ENCODE results near the gene C17orf100. TPM values are rescaled to one million over a fixed set of nuclear protein-coding genes. Genes with fewer than 3 reads are reported as not detected.

Gene C17orf100
- total and polyA plus RNA-seq, 2 of the 13 experiments (the other 11 are each of a cell fraction or from before 2014, with no cell fraction given) = 3.6 to 8.7 TPM

DNA sequence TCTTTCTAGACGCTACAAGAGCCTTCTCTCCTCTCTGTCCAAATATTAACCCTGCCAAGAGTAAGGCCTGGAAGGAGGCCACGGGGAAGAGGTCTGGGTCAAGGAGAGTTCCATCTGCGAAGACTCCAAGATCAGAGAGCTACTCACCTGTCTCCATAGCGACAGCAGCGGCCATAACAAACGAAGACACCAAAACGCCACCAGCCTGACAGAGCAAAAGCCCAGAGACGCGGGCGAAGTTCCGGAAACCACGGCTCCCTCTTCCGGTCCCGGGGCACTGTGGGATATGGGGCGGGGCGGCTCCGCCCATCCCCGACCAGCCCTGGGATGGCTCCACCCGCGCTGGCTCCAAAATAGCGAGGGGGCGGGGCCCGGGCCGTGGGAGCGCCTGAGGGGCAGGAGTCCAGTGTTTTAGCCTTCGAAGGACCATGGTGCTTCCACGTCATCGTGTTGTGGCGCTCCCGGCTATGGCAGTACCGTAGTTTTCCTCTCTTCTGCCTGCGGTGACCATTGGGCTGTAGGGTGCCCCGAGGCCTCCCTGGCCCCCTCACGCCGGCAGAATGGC is at the start of gene C17orf100, which contains the start of gene MED31 (continued):
- TF ChIP-seq, protein P1, sequence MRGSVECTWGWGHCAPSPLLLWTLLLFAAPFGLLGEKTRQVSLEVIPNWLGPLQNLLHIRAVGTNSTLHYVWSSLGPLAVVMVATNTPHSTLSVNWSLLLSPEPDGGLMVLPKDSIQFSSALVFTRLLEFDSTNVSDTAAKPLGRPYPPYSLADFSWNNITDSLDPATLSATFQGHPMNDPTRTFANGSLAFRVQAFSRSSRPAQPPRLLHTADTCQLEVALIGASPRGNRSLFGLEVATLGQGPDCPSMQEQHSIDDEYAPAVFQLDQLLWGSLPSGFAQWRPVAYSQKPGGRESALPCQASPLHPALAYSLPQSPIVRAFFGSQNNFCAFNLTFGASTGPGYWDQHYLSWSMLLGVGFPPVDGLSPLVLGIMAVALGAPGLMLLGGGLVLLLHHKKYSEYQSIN (CRISPR knock-in tag; IDR thresholded peaks at IDR 0.05; ENCODE audit: borderline replicate concordance) = no peak
- TF ChIP-seq GPN1 (CRISPR knock-in tag; IDR thresholded peaks at IDR 0.05; ENCODE audit: borderline replicate concordance) (no peak), YY1 (IDR thresholded peaks at IDR 0.05; ENCODE audit: insufficient read depth, insufficient replicate concordance, low read depth, low read length) (peak; percentile 87), ZFP36 (IDR thresholded peaks at IDR 0.05; ENCODE audit: borderline replicate concordance, low read depth, low read length, partially characterized antibody) (no peak), ZNF468 (CRISPR knock-in tag; IDR thresholded peaks at IDR 0.05) (no peak), THYN1 (CRISPR knock-in tag; IDR thresholded peaks at IDR 0.05; ENCODE audit: borderline replicate concordance, low read depth) (no peak), ZFP82 (CRISPR knock-in tag; IDR thresholded peaks at IDR 0.05; ENCODE audit: borderline replicate concordance) (no peak), ELF4 (CRISPR knock-in tag; IDR thresholded peaks at IDR 0.05; ENCODE audit: borderline replicate concordance) (peak; percentile 88; the same call in 1 of the 2 replicates), MATR3 (CRISPR knock-in tag; IDR thresholded peaks at IDR 0.05) (no peak), CHD2 (IDR thresholded peaks at IDR 0.05; ENCODE audit: low read depth, low read length) (no peak), MZF1 (CRISPR knock-in tag; IDR thresholded peaks at IDR 0.05; ENCODE audit: borderline replicate concordance) (no peak)
- TF ChIP-seq, protein P2, sequence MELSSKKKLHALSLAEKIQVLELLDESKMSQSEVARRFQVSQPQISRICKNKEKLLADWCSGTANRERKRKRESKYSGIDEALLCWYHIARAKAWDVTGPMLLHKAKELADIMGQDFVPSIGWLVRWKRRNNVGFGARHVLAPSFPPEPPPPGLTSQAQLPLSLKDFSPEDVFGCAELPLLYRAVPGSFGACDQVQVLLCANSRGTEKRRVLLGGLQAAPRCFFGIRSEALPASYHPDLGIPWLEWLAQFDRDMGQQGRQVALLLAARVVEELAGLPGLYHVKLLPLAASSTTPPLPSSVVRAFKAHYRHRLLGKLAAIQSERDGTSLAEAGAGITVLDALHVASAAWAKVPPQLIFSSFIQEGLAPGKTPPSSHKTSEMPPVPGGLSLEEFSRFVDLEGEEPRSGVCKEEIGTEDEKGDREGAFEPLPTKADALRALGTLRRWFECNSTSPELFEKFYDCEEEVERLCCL (CRISPR knock-in tag; IDR thresholded peaks at IDR 0.05; ENCODE audit: borderline replicate concordance) = no peak
- TF ChIP-seq, protein P3, sequence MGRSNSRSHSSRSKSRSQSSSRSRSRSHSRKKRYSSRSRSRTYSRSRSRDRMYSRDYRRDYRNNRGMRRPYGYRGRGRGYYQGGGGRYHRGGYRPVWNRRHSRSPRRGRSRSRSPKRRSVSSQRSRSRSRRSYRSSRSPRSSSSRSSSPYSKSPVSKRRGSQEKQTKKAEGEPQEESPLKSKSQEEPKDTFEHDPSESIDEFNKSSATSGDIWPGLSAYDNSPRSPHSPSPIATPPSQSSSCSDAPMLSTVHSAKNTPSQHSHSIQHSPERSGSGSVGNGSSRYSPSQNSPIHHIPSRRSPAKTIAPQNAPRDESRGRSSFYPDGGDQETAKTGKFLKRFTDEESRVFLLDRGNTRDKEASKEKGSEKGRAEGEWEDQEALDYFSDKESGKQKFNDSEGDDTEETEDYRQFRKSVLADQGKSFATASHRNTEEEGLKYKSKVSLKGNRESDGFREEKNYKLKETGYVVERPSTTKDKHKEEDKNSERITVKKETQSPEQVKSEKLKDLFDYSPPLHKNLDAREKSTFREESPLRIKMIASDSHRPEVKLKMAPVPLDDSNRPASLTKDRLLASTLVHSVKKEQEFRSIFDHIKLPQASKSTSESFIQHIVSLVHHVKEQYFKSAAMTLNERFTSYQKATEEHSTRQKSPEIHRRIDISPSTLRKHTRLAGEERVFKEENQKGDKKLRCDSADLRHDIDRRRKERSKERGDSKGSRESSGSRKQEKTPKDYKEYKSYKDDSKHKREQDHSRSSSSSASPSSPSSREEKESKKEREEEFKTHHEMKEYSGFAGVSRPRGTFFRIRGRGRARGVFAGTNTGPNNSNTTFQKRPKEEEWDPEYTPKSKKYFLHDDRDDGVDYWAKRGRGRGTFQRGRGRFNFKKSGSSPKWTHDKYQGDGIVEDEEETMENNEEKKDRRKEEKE (IDR thresholded peaks at IDR 0.05) = no peak
- TF ChIP-seq, protein P4, sequence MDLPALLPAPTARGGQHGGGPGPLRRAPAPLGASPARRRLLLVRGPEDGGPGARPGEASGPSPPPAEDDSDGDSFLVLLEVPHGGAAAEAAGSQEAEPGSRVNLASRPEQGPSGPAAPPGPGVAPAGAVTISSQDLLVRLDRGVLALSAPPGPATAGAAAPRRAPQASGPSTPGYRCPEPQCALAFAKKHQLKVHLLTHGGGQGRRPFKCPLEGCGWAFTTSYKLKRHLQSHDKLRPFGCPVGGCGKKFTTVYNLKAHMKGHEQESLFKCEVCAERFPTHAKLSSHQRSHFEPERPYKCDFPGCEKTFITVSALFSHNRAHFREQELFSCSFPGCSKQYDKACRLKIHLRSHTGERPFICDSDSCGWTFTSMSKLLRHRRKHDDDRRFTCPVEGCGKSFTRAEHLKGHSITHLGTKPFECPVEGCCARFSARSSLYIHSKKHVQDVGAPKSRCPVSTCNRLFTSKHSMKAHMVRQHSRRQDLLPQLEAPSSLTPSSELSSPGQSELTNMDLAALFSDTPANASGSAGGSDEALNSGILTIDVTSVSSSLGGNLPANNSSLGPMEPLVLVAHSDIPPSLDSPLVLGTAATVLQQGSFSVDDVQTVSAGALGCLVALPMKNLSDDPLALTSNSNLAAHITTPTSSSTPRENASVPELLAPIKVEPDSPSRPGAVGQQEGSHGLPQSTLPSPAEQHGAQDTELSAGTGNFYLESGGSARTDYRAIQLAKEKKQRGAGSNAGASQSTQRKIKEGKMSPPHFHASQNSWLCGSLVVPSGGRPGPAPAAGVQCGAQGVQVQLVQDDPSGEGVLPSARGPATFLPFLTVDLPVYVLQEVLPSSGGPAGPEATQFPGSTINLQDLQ (CRISPR knock-in tag; IDR thresholded peaks at IDR 0.05) = no peak
- TF ChIP-seq, protein P5, sequence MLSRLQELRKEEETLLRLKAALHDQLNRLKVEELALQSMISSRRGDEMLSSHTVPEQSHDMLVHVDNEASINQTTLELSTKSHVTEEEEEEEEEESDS (CRISPR knock-in tag; IDR thresholded peaks at IDR 0.05; ENCODE audit: borderline replicate concordance) = 0 out of 2 replicates have a peak, but pooled peaks have one; percentile 44
- TF ChIP-seq, protein P6, sequence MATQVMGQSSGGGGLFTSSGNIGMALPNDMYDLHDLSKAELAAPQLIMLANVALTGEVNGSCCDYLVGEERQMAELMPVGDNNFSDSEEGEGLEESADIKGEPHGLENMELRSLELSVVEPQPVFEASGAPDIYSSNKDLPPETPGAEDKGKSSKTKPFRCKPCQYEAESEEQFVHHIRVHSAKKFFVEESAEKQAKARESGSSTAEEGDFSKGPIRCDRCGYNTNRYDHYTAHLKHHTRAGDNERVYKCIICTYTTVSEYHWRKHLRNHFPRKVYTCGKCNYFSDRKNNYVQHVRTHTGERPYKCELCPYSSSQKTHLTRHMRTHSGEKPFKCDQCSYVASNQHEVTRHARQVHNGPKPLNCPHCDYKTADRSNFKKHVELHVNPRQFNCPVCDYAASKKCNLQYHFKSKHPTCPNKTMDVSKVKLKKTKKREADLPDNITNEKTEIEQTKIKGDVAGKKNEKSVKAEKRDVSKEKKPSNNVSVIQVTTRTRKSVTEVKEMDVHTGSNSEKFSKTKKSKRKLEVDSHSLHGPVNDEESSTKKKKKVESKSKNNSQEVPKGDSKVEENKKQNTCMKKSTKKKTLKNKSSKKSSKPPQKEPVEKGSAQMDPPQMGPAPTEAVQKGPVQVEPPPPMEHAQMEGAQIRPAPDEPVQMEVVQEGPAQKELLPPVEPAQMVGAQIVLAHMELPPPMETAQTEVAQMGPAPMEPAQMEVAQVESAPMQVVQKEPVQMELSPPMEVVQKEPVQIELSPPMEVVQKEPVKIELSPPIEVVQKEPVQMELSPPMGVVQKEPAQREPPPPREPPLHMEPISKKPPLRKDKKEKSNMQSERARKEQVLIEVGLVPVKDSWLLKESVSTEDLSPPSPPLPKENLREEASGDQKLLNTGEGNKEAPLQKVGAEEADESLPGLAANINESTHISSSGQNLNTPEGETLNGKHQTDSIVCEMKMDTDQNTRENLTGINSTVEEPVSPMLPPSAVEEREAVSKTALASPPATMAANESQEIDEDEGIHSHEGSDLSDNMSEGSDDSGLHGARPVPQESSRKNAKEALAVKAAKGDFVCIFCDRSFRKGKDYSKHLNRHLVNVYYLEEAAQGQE (IDR thresholded peaks at IDR 0.05; ENCODE audit: borderline replicate concordance in 1 of 2, low read depth in 1 of 2, low read length in 2 of 2) = no peak
